Amniotic stem cell (primary cell): Measurements from ENCODE around the gene KCNA2.
A peak's percentile ranks its signal among the peaks of the same experiment; 100 is the strongest.

ENCODE experiments used
- DNase-seq: peaks from one replicate; lab custom pipeline; 2025; lab: John Stamatoyannopoulos, UW

KCNA2 gene

DNA sequence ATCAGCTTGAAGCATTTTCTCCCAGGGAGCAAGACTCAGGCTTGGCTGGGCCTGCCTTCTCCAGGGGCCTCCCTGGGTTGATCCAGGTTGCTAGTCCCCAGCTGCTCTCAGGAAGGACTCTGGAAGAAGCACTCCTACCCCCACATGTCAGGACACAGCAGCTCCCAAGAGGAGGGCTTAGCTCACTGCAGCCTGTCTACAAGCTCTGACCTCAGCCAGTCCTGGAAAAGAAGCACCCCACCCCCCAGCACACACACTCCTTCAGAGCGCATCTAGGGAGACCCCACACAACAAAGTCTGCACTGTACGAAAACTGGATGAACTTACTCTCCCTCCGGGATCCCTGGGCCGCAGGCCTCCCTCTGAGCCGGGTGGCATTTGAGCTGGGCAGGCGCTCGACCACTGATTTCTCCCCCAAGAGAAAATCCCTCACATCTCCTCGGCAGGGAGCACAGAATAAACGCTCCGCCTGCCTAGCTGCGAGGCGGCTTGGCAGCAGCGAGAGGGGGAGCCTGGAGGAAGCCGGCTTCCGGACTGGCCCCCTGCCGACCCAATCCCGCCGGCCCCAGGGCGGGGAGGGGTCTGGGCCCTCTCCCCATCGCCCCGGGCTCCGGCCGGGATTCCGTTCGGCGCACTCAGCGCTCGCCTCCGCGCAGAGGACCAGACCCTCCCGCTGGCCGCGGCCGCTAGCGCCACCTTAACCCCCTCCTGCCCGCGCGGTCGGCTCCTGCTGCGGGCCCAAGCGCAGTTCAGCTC lies at the start of gene KCNA2:
Gene KCNA2, minus strand, starts transcription at position 458 of the 756 bp plus-strand sequence. CDS start 1,576 bp downstream, outside the sequence.
- no peak for DNase-seq

DNA sequence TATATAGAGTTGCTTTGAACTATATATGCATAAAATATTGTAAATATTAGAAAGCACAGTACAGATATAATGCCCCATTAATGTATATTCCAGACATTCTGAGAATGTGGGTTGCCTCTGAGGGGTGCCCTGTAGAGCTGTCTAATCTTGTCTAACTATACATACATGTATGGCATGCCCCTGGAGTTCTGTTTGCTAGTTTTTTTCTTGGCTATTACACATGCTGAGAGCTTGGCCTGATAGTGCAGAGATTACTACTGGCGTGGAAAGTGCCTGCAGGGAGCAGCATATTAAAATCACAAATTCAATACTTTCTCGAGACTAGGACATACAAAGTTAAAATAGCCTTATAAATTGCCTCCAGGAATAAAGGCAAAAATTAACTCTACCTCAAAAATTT lies 44.5 kb upstream of the KCNA2 start:
- no peak for DNase-seq

DNA sequence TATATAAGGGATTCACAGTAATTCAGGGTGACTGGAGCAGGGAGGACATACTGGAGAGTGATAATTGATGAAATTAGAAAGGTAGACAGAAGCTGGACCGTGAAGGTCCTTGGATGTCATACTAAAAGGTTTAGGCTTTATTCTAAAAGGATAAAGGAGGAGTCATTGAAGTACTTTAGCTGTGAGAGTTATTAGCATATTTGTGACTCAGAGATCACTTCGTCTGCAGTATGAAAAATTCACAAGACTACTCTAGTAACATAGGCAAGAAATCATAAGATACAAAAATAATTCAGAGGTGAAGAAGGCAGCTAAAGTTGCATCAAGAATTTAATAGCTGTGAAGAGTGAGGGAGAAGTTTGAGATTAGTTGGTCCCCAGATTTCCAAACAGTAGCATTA lies 42.3 kb upstream of the KCNA2 start:
- no peak for DNase-seq

DNA sequence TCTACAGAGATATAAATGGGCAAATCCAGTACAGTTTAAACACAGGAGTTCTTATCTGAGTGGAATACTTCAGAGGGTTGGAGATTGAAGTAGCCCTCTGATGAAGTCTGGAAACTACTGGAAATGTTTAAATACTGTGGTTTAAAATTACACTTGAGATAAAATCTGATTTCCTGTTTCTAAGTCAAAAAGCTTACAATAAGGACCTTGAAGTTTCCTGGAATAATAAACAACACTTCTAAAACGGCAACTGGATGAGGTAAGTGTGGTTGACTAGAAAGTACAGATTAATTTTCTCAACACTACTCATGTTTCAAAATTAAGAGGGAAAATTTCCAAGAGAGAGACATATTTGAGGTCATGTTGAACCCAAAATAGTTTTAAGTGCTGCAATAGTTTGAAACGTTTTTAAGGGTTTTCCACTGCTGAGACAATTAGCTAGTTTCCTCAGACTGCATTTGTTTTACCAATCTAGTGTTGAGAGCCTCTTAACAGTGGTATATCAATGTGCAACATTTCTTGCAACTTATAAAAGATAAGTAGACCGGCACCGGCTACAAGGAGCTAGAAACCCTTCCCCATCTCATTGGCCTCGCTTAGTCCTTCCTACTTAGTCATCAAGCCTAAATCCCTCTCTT lies 41.2 kb upstream of the KCNA2 start:
- no peak for DNase-seq

DNA sequence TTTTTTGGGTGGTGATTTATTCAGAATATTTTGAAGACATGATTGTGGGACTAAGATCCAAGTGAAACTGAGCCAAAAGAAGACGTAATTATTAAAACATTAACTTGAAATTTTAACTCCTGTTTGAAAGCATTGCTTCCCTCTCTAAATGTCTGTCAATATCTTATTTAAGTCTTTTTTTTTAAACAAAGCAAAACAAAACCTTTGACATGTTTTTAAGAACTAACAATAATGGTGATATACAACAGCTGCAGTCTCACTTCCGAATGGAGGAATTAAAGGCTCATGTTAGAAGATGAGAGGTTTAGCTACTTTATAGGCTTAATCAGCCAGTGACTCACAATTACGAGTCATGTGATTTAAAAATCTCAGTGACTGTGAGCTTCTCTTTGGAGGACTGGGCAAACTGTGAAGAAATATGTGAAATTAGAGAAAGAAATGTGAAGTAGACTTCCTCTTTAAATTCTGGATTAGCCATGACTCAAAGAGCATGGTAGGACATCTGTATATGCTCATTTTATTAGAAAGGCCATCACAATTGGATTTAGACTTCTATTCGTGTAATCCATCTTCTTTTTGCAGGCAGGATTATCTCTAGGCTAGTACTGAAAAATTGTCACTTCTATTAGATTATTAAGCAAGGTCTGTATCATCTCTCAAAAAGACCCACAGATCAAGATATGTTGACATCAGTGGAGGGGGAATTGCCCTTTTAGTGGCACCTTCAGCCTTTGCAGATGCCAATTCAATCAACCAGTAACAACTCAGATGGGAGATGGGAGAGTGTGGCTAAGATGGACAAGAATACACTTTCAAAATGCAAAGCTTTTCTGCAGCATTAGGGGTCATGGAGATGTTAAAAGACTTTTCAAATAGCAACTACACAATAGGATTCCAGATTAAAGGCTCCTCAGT lies 39.9 kb upstream of the KCNA2 start:
- DNase-seq = no peak

DNA sequence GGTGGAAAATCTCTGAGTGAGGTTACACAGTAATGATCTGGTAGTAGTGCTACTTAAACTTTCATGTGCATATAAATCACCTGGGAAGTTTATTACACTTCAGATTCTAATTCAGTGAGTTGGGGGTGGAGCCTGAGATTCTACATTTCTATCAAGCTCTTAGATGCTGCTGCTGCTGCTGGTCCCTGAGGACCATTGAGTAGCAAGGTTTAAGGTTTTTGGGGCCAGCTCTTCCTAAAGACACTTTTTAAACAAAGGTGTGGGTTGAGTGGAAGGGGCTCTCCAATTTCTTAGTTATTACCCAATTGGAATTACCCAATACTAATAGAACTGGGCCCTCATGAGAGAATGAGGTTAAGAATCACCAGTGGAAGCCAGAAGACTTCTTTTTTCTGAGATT lies 39.1 kb upstream of the KCNA2 start:
- no peak for DNase-seq

DNA sequence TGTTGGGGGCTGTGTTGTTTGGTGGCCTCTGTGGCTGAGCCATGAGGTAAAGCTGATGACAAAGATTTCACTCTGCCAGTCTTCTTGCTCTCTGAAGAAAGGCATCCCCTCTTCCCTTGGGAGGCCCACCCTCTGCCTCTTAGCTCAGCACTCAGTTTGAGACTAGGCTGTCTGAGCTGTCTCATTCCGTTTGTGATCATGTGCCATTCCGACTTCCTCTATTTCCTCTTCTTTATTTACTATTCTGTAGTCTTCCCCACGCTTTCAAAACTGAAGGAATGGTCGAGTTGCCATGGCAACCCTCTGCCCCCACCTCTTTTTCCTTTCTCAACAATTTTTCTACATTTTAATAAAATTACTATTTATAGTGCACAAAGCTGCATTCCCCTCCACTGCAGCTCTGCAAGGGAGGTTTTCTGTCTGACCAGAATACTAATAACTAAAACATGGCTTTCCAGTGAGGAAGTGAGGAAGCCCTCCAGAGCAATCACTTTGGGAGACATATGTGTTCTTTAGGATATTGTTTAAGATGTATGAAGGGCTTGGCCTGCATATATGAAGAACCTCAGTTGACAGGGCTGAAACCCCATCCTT lies 37.8 kb upstream of the KCNA2 start:
- DNase-seq = no peak

DNA sequence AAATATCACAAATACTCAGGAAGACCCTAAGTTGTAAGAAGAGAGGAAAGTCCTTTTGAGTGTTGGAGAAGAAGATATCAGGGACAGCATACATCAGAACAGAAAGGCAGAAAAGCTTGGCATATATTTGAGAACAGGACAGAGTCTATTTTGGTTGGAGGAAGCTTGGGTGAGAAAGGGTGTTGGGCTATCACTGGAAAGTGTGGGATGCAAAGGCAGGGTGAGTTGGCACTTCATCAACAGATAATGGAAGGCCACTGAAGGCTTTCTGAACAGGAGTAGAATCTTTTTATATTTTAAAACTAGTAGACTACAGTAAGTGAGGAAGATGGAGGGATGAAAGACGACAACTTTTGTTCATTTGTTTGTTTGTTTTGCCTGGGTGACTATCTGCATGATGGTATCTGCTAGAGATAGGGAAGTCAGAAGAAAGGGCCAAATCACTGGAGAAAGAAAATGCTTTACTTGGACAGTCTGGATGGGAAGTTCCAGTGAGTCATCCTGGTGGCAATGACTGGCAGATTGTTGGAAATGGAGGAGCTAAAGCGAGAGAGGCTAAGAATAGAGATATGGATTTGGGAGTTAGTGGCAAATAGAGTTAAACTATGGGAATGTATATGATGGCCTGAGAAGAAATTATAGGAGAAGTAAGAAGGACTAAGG lies 33.7 kb upstream of the KCNA2 start:
- DNase-seq = no peak

DNA sequence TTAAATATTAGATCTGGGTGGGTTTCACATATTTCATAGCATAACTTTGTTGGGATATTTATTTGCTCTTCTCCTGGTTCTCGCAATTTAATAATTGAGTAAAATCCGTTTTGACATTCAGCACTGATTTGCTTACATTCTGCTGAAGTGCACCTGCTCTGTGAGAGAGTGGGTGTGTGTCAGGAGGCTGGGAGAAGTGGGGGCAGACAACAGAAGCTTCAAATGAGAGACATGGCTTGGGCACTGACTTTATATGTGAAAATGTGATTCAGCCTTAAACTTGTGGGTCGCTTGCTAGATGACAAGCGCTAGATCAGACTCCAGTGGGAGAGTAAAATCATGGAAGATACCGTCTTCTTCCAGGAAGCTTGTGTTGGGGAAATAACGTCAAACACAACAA lies 32.4 kb upstream of the KCNA2 start:
- no peak for DNase-seq

DNA sequence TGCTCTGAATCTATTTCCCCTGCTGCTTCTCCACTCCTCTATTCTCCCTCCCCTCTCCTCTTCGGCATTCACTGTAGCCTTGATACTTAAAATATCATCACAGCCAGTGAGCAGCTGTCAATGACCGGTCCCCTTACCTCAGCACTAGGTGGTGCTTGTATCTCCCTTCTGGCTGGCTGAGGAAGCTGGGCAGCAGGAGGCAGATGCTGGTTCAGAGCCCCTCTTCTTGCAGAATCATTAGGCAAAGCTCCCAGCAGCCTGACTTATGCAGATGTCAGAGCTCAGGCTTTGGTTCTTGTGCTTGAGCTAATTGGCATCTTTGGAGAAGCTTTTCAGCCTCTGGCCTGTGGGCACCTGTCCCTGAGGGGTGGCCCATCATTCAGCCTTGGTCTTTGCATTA lies 31.9 kb upstream of the KCNA2 start:
- no peak for DNase-seq

DNA sequence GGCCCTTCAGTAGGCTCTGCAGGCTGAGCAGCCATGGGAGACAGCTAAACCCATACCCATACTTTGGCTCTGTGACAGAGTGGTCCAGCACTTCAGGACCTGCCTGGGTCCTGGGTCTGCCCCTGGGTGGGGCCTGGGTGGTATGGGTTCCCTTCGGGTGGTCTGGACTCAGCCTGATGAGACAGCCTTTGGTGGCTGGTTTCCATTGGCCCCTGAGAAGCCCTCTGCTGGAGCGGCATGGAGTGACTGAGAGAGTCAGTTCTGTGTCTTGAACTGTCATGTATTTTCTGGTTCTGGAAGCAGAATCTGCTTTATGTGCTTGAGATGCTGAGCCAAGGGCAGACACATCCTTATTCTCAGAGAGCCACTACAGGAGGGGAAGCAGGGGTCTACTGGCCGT lies 31.3 kb upstream of the KCNA2 start:
- no peak for DNase-seq

DNA sequence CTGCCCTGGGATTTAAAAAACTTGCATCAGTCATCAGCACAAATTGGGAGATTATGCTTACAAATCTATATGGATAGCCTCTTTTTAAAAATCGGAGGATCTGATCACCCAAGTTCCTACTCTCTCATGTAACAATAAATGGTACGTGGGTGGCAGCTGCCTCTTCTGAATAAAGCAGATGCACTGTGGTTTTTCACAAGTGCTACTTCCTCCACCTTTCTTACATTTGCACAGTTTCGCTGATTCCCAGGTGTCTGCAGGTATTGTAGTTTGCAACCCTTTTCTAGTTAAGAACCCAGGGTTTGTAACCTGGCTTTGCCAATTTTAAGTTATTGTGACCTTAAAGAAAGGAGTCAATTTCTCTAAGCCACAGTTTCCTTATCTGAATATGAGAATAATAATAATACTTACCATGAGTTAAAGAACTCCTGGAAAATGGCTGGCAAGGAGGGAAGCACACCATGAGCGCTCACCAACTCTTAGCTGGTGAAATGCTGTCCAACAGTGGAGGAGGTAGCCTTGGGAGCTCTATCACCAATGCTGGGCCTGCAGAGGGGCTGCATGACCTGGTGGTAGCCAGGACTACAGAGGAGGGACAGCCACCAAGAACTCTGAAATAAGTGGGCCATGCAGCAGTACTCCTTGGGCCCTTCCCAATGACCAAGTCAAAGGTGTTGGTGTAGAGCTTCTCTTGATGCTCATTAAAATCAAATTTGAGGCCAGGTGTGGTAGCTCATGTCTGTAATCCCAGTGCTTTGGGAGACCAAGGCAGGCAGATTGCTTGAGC lies 30.2 kb upstream of the KCNA2 start:
- DNase-seq = no peak

DNA sequence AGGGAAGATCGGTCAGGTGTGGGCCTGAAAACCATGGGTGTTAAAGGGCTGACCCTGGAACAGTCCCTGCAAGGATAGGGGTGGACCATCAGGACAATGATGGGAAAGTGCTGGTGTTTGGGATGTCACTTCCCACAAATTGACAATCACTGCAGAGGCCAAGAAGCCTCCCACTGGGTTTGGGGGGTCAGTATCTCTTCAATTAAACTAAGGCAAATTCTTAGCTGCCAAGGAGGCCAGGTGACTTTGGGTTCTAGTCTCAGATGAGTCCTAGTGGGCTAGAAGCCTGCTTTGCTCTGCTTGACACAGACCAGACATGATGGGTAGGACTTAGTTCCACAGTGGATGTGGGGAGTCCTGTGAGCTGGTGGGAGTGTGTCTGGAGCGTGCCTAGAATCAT lies 29.3 kb upstream of the KCNA2 start:
- DNase-seq = no peak

DNA sequence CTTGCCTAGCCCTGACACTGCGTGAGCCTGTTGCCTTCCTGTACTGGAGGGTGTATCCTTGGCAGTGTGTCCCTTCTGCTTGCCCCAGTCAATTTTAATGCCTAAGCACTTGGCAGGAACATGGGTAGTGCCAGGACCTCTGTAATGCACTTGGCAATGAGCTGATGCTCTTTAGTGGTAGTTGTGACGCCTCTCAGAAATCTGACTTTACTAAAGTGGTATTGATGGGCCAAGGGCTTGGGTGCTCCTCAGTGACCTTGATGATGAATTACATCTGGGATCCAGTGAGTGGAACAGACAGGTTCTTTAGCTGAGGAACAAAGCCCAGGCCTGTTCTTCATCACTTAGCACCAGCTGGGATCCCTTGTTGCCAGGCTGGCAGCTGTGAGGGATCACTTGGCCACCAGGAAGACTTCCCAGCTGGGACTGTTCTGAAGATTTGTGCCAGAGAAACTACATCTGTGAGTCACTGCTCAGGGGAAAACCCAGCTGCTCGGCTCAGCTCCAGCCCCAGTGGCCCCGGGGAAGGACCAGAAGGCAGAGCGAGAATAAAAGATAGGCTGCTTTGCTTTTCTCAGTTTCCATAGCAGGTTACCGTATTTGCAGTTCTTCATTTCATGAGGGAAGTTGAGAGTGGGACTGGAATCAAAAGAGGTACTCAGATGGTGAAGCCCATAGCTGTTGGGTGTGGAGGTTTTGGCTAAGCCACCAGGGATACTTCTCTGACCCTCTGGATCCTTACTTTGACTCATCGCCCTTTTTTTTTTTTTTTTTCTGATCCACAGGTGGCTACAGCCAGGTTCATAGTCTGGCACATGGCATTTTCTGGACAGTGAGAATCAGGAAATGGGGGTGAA lies 28.5 kb upstream of the KCNA2 start:
- no peak for DNase-seq

DNA sequence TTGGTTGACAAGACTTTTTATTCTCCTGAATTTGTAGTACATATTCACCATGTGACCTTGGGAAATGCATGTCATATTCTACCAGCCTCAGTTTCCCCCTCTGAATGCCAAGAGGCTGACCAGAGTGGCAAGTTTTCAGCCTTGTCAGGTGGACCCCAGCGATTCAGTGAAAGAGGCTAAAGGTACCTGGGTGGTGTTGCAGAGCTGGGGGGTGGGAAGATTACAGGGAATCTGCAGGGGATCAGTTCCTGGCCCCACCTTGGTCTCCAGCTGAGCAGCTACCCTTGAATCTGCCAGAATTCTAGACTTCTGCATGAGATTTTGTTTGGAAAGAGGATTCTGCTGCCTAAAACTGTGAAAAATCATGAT lies 27.9 kb upstream of the KCNA2 start:
- DNase-seq = no peak

DNA sequence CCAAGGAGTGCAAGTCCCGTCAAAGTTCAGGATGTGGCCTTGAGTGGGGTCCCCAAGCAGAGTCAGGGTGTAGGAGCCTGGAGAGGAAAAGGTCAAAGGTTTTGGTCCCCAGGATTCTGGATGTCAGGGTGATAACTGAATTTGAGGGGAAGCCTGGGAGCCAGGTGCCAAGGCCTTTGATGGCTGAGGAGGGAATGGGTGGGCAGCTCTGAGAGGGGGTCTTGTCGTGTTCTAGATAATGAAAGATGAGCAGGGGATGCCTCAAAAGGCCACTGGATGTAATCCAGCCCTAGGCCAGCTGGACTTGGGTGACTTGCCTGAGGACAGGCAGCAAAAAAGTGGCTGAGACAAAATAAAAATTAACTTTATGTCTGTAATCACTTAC lies 27.5 kb upstream of the KCNA2 start:
- DNase-seq = no peak

DNA sequence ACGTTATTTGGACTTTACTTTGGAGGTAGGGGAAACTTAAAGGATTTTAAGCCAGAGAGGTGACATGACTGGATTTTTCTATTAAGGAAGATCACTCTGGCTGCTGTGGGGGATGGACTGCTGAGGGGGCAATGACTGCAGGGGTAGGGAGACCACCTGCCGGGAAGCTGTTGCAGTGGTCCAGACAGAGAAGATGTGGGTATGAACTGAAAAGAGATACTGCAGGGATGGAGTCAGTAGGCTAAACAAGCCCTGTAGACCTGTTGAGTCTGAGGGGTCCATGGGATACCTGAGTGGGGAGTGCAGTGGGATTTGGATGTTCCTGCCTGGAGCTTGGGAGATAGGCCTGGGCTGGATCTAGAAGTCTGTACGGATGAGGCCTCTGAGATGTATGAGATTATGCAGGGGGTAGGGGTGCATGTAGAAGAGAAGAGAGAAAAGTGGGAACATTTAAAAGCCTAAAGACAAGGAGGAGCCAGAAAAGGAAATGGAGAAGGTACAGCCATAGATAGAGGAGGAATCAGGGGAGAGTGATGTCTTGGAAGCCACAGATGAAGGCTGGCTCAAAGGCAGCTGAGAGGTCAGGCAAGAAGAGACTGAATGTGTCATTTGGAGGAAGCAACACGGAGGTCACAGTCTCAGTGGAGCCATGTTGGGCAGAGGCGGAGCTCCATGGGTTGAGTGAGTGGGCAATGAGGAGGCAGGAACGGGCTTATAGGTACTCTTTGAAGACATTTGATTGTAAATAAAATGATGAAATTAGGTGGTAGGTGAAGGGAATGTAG lies 25.9 kb upstream of the KCNA2 start:
- DNase-seq = no peak

DNA sequence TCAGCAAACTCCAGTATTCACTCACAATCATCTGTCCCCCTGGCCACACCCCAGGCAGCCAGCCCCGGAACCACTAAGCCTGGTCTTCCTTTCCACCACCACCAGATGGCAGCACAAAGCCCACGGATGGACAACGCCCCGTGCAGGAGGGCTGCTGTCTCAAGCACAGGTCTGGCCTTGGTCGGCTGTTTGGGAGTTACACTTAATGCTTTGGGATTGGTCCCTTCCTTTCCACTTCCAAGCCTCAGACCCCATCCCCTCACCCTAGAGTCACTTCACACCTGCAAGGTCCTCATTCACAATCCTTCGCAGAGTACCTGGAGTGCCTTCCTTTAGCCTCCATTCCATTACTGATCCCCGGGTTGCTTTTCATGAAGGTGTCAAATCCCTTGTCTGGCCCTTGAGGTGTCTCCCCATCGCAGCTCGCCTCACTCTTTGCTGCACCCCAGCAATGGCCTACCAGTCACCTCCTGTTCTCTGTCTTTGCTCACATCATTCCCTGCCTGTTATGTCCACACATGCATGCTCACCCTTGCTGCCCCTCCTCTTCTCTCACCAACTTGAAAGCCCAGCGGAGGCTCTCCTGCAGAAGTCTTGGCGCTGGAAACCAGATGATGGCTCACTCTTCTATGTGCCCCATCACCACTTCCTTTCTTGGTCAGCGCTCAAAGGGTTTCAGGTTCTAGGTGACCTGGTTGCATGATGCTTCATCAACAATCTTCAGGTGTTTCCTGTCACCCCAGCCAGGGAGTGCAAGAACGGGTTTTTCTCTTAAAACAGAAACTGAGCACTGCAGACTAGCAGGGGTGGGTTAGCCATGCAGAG lies 24.9 kb upstream of the KCNA2 start:
- peak; percentile 21 for DNase-seq
